NCI-H2107 treated with DMSO at 0.1 percent for 48 hours (cell line): Measurements from ENCODE around the gene CNTN2.

Source experiments
- DNase-seq: peaks from one replicate; lab custom pipeline; 2025; ENCODE audit not compliant: unreplicated experiment; lab: John Stamatoyannopoulos, UW

The CNTN2 gene

GRCh38 chr1:205042911-205043806 is at the start of gene CNTN2:
TSS of gene CNTN2 (plus strand) at chr1:205043212. CDS start at chr1:205053186, 9,974 bp downstream.
- DNase-seq, result no peak

GRCh38 chr1:204994086-204994862 is 48.7 kb upstream of the CNTN2 start:
- no peak for DNase-seq

- no peak for DNase-seq
These were observed 46.0 kb upstream of the CNTN2 start for GRCh38 chr1:204996981-204997380.

GRCh38 chr1:204997591-204998355 is 45.2 kb upstream of the CNTN2 start:
- no peak for DNase-seq

- no peak for DNase-seq
These were observed 41.9 kb upstream of the CNTN2 start for GRCh38 chr1:205001162-205001561.

GRCh38 chr1:205002705-205003104 is 40.3 kb upstream of the CNTN2 start:
- no peak for DNase-seq

GRCh38 chr1:205003358-205004131 is 39.5 kb upstream of the CNTN2 start:
- DNase-seq, result no peak

- no peak for DNase-seq
These were observed 38.7 kb upstream of the CNTN2 start for GRCh38 chr1:205004351-205004750.

GRCh38 chr1:205008896-205009295 is 34.1 kb upstream of the CNTN2 start:
- no peak for DNase-seq

- DNase-seq, result peak; percentile 6
These were observed 33.3 kb upstream of the CNTN2 start for GRCh38 chr1:205009670-205010069.

- no peak for DNase-seq
These were observed 30.4 kb upstream of the CNTN2 start for GRCh38 chr1:205012391-205013140.

GRCh38 chr1:205013683-205014367 is 29.2 kb upstream of the CNTN2 start:
- peak; percentile 81 for DNase-seq

GRCh38 chr1:205014783-205015182 is 28.2 kb upstream of the CNTN2 start:
- DNase-seq, result no peak

- no peak for DNase-seq
These were observed 27.8 kb upstream of the CNTN2 start for GRCh38 chr1:205015241-205015640.

- no peak for DNase-seq
These were observed 26.9 kb upstream of the CNTN2 start for GRCh38 chr1:205016075-205016474.

- no peak for DNase-seq
These were observed 26.4 kb upstream of the CNTN2 start for GRCh38 chr1:205016584-205016983.

GRCh38 chr1:205017001-205017400 is 26.0 kb upstream of the CNTN2 start:
- DNase-seq, result no peak

- DNase-seq, result no peak
These were observed 25.2 kb upstream of the CNTN2 start for GRCh38 chr1:205017766-205018165.

- no peak for DNase-seq
These were observed 24.6 kb upstream of the CNTN2 start for GRCh38 chr1:205018381-205018780.
